GM12878 (cell line): ENCODE results near the gene HSFX2. TPM values are rescaled to one million over a fixed set of nuclear protein-coding genes. Genes with fewer than 3 reads are reported as not detected.

Source experiments
- ATAC-seq: fragments of 200-7000 bp; cut with Tn5 transposase; 3 replicates; pipeline ENCODE4 v1.9.1; 2020; ENCODE audit warnings: mild to moderate bottlenecking, moderate library complexity
- BruUV-seq: library from RNA; stranded (reverse); fragments of 400-500 nt; replicated peaks from 2 replicates; lab custom pipeline; 2021; lab: Mats Ljungman, UMichigan
- CTCF ChIA-PET: fragments of 300-600 bp; sonication (Branson Sonifier 250); formaldehyde crosslinking; extraction: SDS; loops from one replicate; lab custom pipeline; 2021; ENCODE audit warnings: inconsistent platforms; lab: Yijun Ruan, JAX
- POLR2A ChIA-PET: fragments of 350-600 bp; formaldehyde crosslinking; extraction: SDS; loops from one replicate; lab custom pipeline; 2021; ENCODE audit warnings: inconsistent platforms; lab: Charles Lee
- RAD21 ChIA-PET: fragments of 300-600 bp; sonication (Branson Sonifier 250); formaldehyde crosslinking; loops from one replicate; lab custom pipeline; 2023; ENCODE audit warnings: antibody characterized with exemption; ENCODE audit not compliant: unreplicated experiment; lab: Charles Lee
- SMC1A ChIA-PET: fragments of 300-600 bp; sonication (Branson Sonifier 250); formaldehyde crosslinking; loops from one replicate; lab custom pipeline; 2023; ENCODE audit not compliant: unreplicated experiment, uncharacterized antibody; lab: Charles Lee
- DNase-seq: peaks from one replicate; pipeline ENCODE4 v3.0.0-alpha.2; 2011; ENCODE audit warnings: low read depth, low spot score
- FAIRE-seq: peaks from 3 replicates; lab custom pipeline; 2011; peaks lifted over from hg19 to GRCh38; lab: Jason Lieb, UNC
- H2AFZ ChIP-seq: 2 replicates; pipeline ENCODE4 v1.6.0; 2011; ENCODE audit warnings: low read depth, low read length, control low read depth; ENCODE audit not compliant: control insufficient read depth
- H3K27ac ChIP-seq: 2 replicates; pipeline ENCODE4 v1.5.1; 2011; ENCODE audit warnings: control low read depth; ENCODE audit not compliant: control insufficient read depth, insufficient read depth
- H3K27me3 ChIP-seq, 2 experiments: replicated peaks in 1 of 2; 2 replicates each; pipeline versions ENCODE4 v1.6.0 to v1.6.1; 2011; ENCODE audit warnings: low read length in 1 of 2; ENCODE audit not compliant: control insufficient read depth in 2 of 2, insufficient read depth in 2 of 2
- H3K36me3 ChIP-seq, 2 experiments: 2 replicates each; pipeline ENCODE4 v1.5.1; 2011; ENCODE audit warnings: low read length in 1 of 2; ENCODE audit not compliant: control insufficient read depth in 2 of 2, insufficient read depth in 2 of 2
- H3K4me1 ChIP-seq: 2 replicates; pipeline ENCODE4 v1.6.1; 2011; ENCODE audit warnings: mild to moderate bottlenecking, low read length, moderate library complexity, mixed read lengths; ENCODE audit not compliant: control insufficient read depth, insufficient read depth
- H3K4me2 ChIP-seq: 2 replicates; pipeline ENCODE4 v1.6.0; 2011; ENCODE audit warnings: control low read depth; ENCODE audit not compliant: control insufficient read depth, insufficient read depth
- H3K4me3 ChIP-seq: fragments of 200-600 bp; sonication (generic); 2 replicates; pipeline ENCODE4 v1.5.1; 2016
- H3K79me2 ChIP-seq: 2 replicates; pipeline ENCODE4 v1.6.0; 2011; ENCODE audit warnings: low read length; ENCODE audit not compliant: control insufficient read depth, insufficient read depth
- H3K9ac ChIP-seq: 2 replicates; pipeline ENCODE4 v1.8.0; 2011; ENCODE audit warnings: low read length, control low read depth, mixed read lengths; ENCODE audit not compliant: control insufficient read depth, insufficient read depth
- H3K9me3 ChIP-seq: replicated peaks from 3 replicates; pipeline ENCODE4 v1.5.1; 2011; ENCODE audit warnings: mild to moderate bottlenecking, low read length; ENCODE audit not compliant: control insufficient read depth, insufficient read depth
- H4K20me1 ChIP-seq: 2 replicates; pipeline ENCODE4 v1.6.0; 2011; ENCODE audit not compliant: control insufficient read depth, insufficient read depth
- BCL11A ChIP-seq: IDR thresholded peaks from 2 replicates; pipeline ENCODE4 v1.6.1; 2011; ENCODE audit warnings: low read depth, low read length
- ELK1 ChIP-seq: IDR thresholded peaks from 2 replicates; pipeline ENCODE4 v1.6.1; 2012; ENCODE audit warnings: low read depth, low read length, improper control_type of control experiment
- FOXK2 ChIP-seq: fragments of 450-650 bp; IDR thresholded peaks from 2 replicates; pipeline ENCODE4 v1.6.1; 2017; ENCODE audit warnings: mild to moderate bottlenecking, moderate library complexity
- FOXM1 ChIP-seq: IDR thresholded peaks from 2 replicates; pipeline ENCODE4 v1.6.1; 2012; ENCODE audit warnings: low read depth, mild to moderate bottlenecking, inconsistent platforms, low read length, moderate library complexity
- MEF2B ChIP-seq: fragments of 450-650 bp; IDR thresholded peaks from 2 replicates; pipeline ENCODE4 v1.6.1; 2018; ENCODE audit warnings: mild to moderate bottlenecking, moderate library complexity; ENCODE audit not compliant: partially characterized antibody, poor library complexity, severe bottlenecking
- MYB ChIP-seq: fragments of 150-350 bp; IDR thresholded peaks from 2 replicates; pipeline ENCODE4 v1.6.1; 2014; ENCODE audit warnings: mild to moderate bottlenecking, low read depth, low read length, borderline replicate concordance
- NBN ChIP-seq: fragments of 450-650 bp; IDR thresholded peaks from 2 replicates; pipeline ENCODE4 v1.6.1; 2016
- RAD21 ChIP-seq: IDR thresholded peaks from 2 replicates; pipeline ENCODE4 v1.6.1; 2011; ENCODE audit warnings: mild to moderate bottlenecking, low read depth, low read length, moderate library complexity; ENCODE audit not compliant: insufficient read depth
- RB1 ChIP-seq: fragments of 450-650 bp; formaldehyde crosslinking; IDR thresholded peaks from 2 replicates; pipeline ENCODE4 v1.6.1; 2017; ENCODE audit warnings: mild to moderate bottlenecking, borderline replicate concordance
- RBBP5 ChIP-seq: fragments of 200-600 bp; sonication (generic); conservative IDR thresholded peaks from 2 replicates; pipeline ENCODE4 v1.6.1; 2016
- RCOR1 ChIP-seq: conservative IDR thresholded peaks from 2 replicates; pipeline ENCODE4 v1.6.1; 2012; ENCODE audit warnings: low read depth, low read length, improper control_type of control experiment
- SUPT20H ChIP-seq: IDR thresholded peaks from 2 replicates; pipeline ENCODE4 v1.6.1; 2011; ENCODE audit warnings: low read depth, mild to moderate bottlenecking, low read length, moderate library complexity, borderline replicate concordance; ENCODE audit not compliant: control insufficient read depth
- SUZ12 ChIP-seq: fragments of 200-600 bp; sonication (generic); IDR thresholded peaks from one replicate; pipeline ENCODE4 v1.6.1; 2018; ENCODE audit warnings: antibody characterized with exemption, mild to moderate bottlenecking; ENCODE audit not compliant: unreplicated experiment
- ZBED1 ChIP-seq: IDR thresholded peaks from 2 replicates; pipeline ENCODE4 v1.6.1; 2016; ENCODE audit warnings: borderline replicate concordance
- WGBS: methylation state at CpG from one replicate; pipeline ENCODE4 v1.1.6; 2016; ENCODE audit warnings: low lambda C conversion rate; ENCODE audit not compliant: insufficient replicate concordance, insufficient coverage; ENCODE audit errors: missing lambda C conversion rate; 5-methylcytosine and 5-hydroxymethylcytosine counted together
- in situ Hi-C: fragments of 300-500 bp; cut with MboI; formaldehyde crosslinking; loops from 9 replicates; pipeline ENCODE4 v1.14.3; 2018; ENCODE audit warnings: mixed read lengths
- intact Hi-C: fragments of 100-400 bp; cut with micrococcal nuclease; formaldehyde crosslinking; loops from one replicate; pipeline ENCODE4 v1.14.2; 2022; ENCODE audit not compliant: unreplicated experiment
- polyA plus RNA-seq, 11 experiments: library from polyadenylated mRNA; depleted of rRNA in 4 of 11; unstranded in 6 of 11; stranded (reverse) in 5 of 11; fragments of >200 nt; fragmentation: Nextera tagmentation in 4 of 11; fragmentation: Illumina TruSeq in 1 of 11; extraction: Ambion mirVana in 4 of 11; extraction: Trizol in 1 of 11; gene quantifications; 1 replicate in 1 of 11; 2 replicates in 10 of 11; pipeline versions ENCODE4 v1.2.1 to v1.2.3, GENCODE V29; 2011 to 2016; ENCODE audit warnings: inconsistent platforms in 2 of 11, missing spikeins in 2 of 11, low read depth in 1 of 11
- total RNA-seq, 4 experiments: library from RNA; depleted of rRNA in 3 of 4; stranded (reverse); fragments of >200 nt in 3 of 4; fragmentation: Illumina TruSeq in 1 of 4; extraction: Trizol in 1 of 4; gene quantifications; 2 replicates each; pipeline versions ENCODE4 v1.2.1 to v1.2.3, GENCODE V29; 2013 to 2021
- TF ChIP-seq, protein P1 (sequence below): IDR thresholded peaks from 2 replicates; pipeline ENCODE4 v1.6.1; 2012; ENCODE audit warnings: mild to moderate bottlenecking, low read depth, low read length

The HSFX2 gene
- total and polyA plus RNA-seq, 10 of the 15 experiments (the other 5 are each of a cell fraction or from before 2014, with no cell fraction given), result 0.07 to 0.18 (median 0.14) TPM; not detected in 7

DNA sequence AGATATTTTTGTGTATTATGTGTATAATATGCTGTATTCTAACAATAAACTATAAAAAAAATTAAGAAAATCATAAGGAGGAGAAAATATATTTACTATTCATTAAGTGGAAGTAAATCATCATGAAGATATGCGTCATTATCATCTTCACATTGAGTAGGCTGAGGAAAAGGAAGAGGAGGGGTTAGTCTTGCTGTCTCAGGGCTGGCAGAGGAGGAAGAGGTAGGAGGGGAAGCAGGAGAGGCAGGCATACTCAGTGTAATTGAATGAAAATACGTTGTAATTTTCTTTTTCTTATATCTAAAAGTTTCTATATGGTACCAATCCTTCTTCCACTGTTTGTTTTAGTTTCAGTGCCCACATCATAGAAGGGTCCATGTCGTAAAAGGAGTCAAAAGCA, 46.3 kb upstream of the HSFX2 start:
- ChIA-PET POLR2A (no interaction called here), SMC1A (no interaction called here), RAD21 (no interaction called here), CTCF (no interaction called here)
- in situ Hi-C loops, result no loop called here
- H3K9ac ChIP-seq, result no peak overlapping the region
- no peaks in the 10 kb centered on the region for H3K79me2 ChIP-seq
- no peaks in the 10 kb centered on the region; the same call in 2 of the 3 replicates for H3K9me3 ChIP-seq
- H2AFZ ChIP-seq, result no peak overlapping the region
- no peaks in the 10 kb centered on the region for H3K4me1 ChIP-seq
- H3K4me3 ChIP-seq, result no peak overlapping the region
- intact Hi-C loops, result no loop called here
- WGBS, result 24% methylated on average over 3 of the region's 3 CpGs
- H4K20me1 ChIP-seq, result no peaks in the 10 kb centered on the region
- no peak overlapping the region for H3K4me2 ChIP-seq
- FAIRE-seq (no peak), DNase-seq (no peak)
- H3K36me3 ChIP-seq, result no peaks in the 10 kb centered on the region
- H3K27ac ChIP-seq, result no peak overlapping the region
- TF ChIP-seq BCL11A, result no peak
- TF ChIP-seq RBBP5, result no peak
- TF ChIP-seq FOXM1, result no peak
- TF ChIP-seq NBN, result no peak
- no peak for TF ChIP-seq RB1
- TF ChIP-seq ELK1, result no peak
- TF ChIP-seq MYB, result no peak
- no peak for TF ChIP-seq RAD21
- TF ChIP-seq FOXK2, result no peak
- TF ChIP-seq, protein P1, sequence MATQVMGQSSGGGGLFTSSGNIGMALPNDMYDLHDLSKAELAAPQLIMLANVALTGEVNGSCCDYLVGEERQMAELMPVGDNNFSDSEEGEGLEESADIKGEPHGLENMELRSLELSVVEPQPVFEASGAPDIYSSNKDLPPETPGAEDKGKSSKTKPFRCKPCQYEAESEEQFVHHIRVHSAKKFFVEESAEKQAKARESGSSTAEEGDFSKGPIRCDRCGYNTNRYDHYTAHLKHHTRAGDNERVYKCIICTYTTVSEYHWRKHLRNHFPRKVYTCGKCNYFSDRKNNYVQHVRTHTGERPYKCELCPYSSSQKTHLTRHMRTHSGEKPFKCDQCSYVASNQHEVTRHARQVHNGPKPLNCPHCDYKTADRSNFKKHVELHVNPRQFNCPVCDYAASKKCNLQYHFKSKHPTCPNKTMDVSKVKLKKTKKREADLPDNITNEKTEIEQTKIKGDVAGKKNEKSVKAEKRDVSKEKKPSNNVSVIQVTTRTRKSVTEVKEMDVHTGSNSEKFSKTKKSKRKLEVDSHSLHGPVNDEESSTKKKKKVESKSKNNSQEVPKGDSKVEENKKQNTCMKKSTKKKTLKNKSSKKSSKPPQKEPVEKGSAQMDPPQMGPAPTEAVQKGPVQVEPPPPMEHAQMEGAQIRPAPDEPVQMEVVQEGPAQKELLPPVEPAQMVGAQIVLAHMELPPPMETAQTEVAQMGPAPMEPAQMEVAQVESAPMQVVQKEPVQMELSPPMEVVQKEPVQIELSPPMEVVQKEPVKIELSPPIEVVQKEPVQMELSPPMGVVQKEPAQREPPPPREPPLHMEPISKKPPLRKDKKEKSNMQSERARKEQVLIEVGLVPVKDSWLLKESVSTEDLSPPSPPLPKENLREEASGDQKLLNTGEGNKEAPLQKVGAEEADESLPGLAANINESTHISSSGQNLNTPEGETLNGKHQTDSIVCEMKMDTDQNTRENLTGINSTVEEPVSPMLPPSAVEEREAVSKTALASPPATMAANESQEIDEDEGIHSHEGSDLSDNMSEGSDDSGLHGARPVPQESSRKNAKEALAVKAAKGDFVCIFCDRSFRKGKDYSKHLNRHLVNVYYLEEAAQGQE, result no peak
- TF ChIP-seq MEF2B, result no peak
- TF ChIP-seq ZBED1, result no peak
- TF ChIP-seq RCOR1, result no peak
- no peak for TF ChIP-seq SUPT20H
- no peak for TF ChIP-seq SUZ12
- TF ChIP-seq, all 136 proteins: peak for 0
- no peaks in the 10 kb centered on the region for H3K27me3 ChIP-seq
- no TSS peak for BruUV-seq
- no peak for ATAC-seq
